HepG2 (cell line): ENCODE results near the gene ACTN4. TPM values are rescaled to one million over a fixed set of nuclear protein-coding genes. Genes with fewer than 3 reads are reported as not detected.

Experiments used
- ATAC-seq: fragments of 200-7000 bp; cut with Tn5 transposase; 3 replicates; pipeline ENCODE4 v1.9.1; 2020; ENCODE audit warnings: mild to moderate bottlenecking, moderate library complexity
- BruUV-seq: library from RNA; stranded (reverse); fragments of 400-500 nt; replicated peaks from 2 replicates; lab custom pipeline; 2021; lab: Mats Ljungman, UMichigan
- CTCF ChIA-PET: fragments of 300-600 bp; formaldehyde crosslinking; extraction: SDS; loops from one replicate; lab custom pipeline; 2021; ENCODE audit warnings: low total read pairs, inconsistent platforms, low intra/inter-chr PET ratio; lab: Yijun Ruan, JAX
- POLR2A ChIA-PET: fragments of 350-600 bp; sonication (Branson Sonifier 250); formaldehyde crosslinking; loops from one replicate; lab custom pipeline; 2020; ENCODE audit warnings: antibody characterized with exemption, inconsistent platforms; lab: Yijun Ruan, JAX
- DNase-seq: peaks from one replicate; pipeline ENCODE4 v3.0.0-alpha.2; 2015; ENCODE audit warnings: low spot score
- FAIRE-seq: peaks from 3 replicates; lab custom pipeline; 2011; peaks lifted over from hg19 to GRCh38; lab: Jason Lieb, UNC
- H2AFZ ChIP-seq: one replicate; pipeline ENCODE4 v1.6.1; 2011; ENCODE audit warnings: low read length, inconsistent platforms
- H3K27ac ChIP-seq: fragments of 300-600 bp; 3 replicates; pipeline ENCODE4 v1.8.0; 2011; ENCODE audit warnings: mixed run types, mild to moderate bottlenecking, mixed read lengths, low read length, inconsistent platforms; ENCODE audit not compliant: insufficient read depth; ENCODE audit errors: extremely low read length
- H3K27me3 ChIP-seq, 2 experiments: fragments of 200-600 bp in 1 of 2; 2 replicates in 1 of 2; 3 replicates in 1 of 2; pipeline versions ENCODE4 v1.6.0 to v1.8.0; 2011; ENCODE audit warnings: low read length in 2 of 2, mild to moderate bottlenecking in 2 of 2, moderate library complexity in 2 of 2, inconsistent platforms in 1 of 2; ENCODE audit not compliant: insufficient read depth in 2 of 2, control insufficient read depth in 1 of 2
- H3K36me3 ChIP-seq, 2 experiments: fragments of 200-600 bp in 1 of 2; replicated peaks in 1 of 2; 2 replicates in 1 of 2; 3 replicates in 1 of 2; pipeline versions ENCODE4 v1.5.1 to v1.8.0; 2011; ENCODE audit warnings: low read length in 2 of 2, inconsistent platforms in 1 of 2; ENCODE audit not compliant: insufficient read depth in 2 of 2, control insufficient read depth in 1 of 2
- H3K4me1 ChIP-seq: 2 replicates; pipeline ENCODE4 v1.5.1; 2012; ENCODE audit warnings: low read length, inconsistent platforms; ENCODE audit not compliant: insufficient read depth
- H3K4me2 ChIP-seq: 2 replicates; pipeline ENCODE4 v1.6.0; 2011; ENCODE audit warnings: low read depth, low read length, inconsistent platforms
- H3K4me3 ChIP-seq, 3 experiments: fragments of 200-600 bp in 1 of 3; sonication (generic), shearing (Covaris generic) in 1 of 3; replicated peaks in 1 of 3; 2 replicates each; pipeline ENCODE4 v1.5.1; 2011 to 2016; ENCODE audit warnings: low read length in 3 of 3, inconsistent platforms in 2 of 3, low read depth in 2 of 3, mild to moderate bottlenecking in 2 of 3, control low read depth in 1 of 3, mixed read lengths in 1 of 3; ENCODE audit not compliant: insufficient read depth in 1 of 3
- H3K79me2 ChIP-seq: one replicate; pipeline ENCODE4 v1.6.1; 2011; ENCODE audit warnings: low read length, inconsistent platforms; ENCODE audit not compliant: insufficient read depth
- H3K9ac ChIP-seq: 2 replicates; pipeline ENCODE4 v1.6.0; 2011; ENCODE audit warnings: mild to moderate bottlenecking, low read depth, low read length, inconsistent platforms; ENCODE audit not compliant: insufficient read depth
- H3K9me3 ChIP-seq: 2 replicates; pipeline ENCODE4 v1.5.1; 2012; ENCODE audit warnings: mild to moderate bottlenecking, low read length
- H4K20me1 ChIP-seq: 2 replicates; pipeline ENCODE4 v1.6.0; 2011; ENCODE audit warnings: inconsistent platforms, mild to moderate bottlenecking, low read length, moderate library complexity; ENCODE audit not compliant: insufficient read depth
- AGO2 ChIP-seq: fragments of 200-400 bp; formaldehyde crosslinking; optimal IDR thresholded peaks from 2 replicates; pipeline ENCODE3; 2017; ENCODE audit warnings: mild to moderate bottlenecking, low read depth, low read length, moderate library complexity
- CREB3 ChIP-seq: sonication (generic); formaldehyde crosslinking; IDR thresholded peaks from 2 replicates; pipeline ENCODE4 v1.5.0; 2020; ENCODE audit warnings: missing genetic modification reagents
- GPN1 ChIP-seq: sonication (generic); formaldehyde crosslinking; IDR thresholded peaks from 2 replicates; pipeline ENCODE4 v1.5.1; 2020; ENCODE audit warnings: missing genetic modification reagents, borderline replicate concordance
- HNRNPL ChIP-seq: fragments of 200-400 bp; formaldehyde crosslinking; IDR thresholded peaks from 2 replicates; pipeline ENCODE4 v1.6.1; 2017; ENCODE audit warnings: mild to moderate bottlenecking, low read depth, low read length
- MXD4 ChIP-seq: IDR thresholded peaks from 2 replicates; pipeline ENCODE4 v1.6.1; 2016; ENCODE audit warnings: mild to moderate bottlenecking, missing biosample characterization, missing genetic modification reagents
- RBM22 ChIP-seq: fragments of 200-400 bp; formaldehyde crosslinking; optimal IDR thresholded peaks from 2 replicates; pipeline ENCODE3; 2017; ENCODE audit warnings: mild to moderate bottlenecking, low read length, moderate library complexity
- ZBTB33 ChIP-seq: sonication (generic); formaldehyde crosslinking; IDR thresholded peaks from 2 replicates; pipeline ENCODE4 v1.4.0; 2020; ENCODE audit warnings: missing genetic modification reagents
- ZNF558 ChIP-seq: sonication (generic); formaldehyde crosslinking; IDR thresholded peaks from 2 replicates; pipeline ENCODE4 v1.9.0; 2022; ENCODE audit warnings: mild to moderate bottlenecking, missing genetic modification reagents, borderline replicate concordance
- ZNF605 ChIP-seq: sonication (generic); formaldehyde crosslinking; IDR thresholded peaks from 2 replicates; pipeline ENCODE4 v1.8.0; 2022; ENCODE audit warnings: mild to moderate bottlenecking, missing genetic modification reagents
- WGBS: methylation state at CpG from one replicate; pipeline ENCODE4 v1.1.6; 2017; ENCODE audit warnings: low lambda C conversion rate; 5-methylcytosine and 5-hydroxymethylcytosine counted together
- in situ Hi-C: cut with HindIII; loops from 2 replicates; pipeline ENCODE4 v1.10.0; 2017; ENCODE audit warnings: low pct_unique_long_range_greater_than_20kb; ENCODE audit not compliant: extremely low pct_ligation_motif_present
- intact Hi-C: fragments of 100-400 bp; cut with micrococcal nuclease; formaldehyde crosslinking; loops from one replicate; pipeline ENCODE4 v1.10.0; 2022; ENCODE audit not compliant: unreplicated experiment
- polyA plus RNA-seq, 8 experiments: library from polyadenylated mRNA; depleted of rRNA in 3 of 8; stranded (reverse) in 7 of 8; unstranded in 1 of 8; fragments of >200 nt; fragmentation: Illumina TruSeq in 4 of 8; extraction: Trizol in 4 of 8; gene quantifications; 2 replicates each; pipeline versions ENCODE4 v1.2.1 to v1.2.3, GENCODE V29; 2011 to 2016; ENCODE audit warnings: low read depth in 4 of 8, missing spikeins in 1 of 8, mixed read lengths in 1 of 8; ENCODE audit not compliant: insufficient read depth in 1 of 8
- total RNA-seq, 5 experiments: library from RNA; depleted of rRNA; stranded (reverse); fragments of >200 nt; fragmentation: Illumina TruSeq; extraction: Trizol; gene quantifications; 2 replicates each; pipeline ENCODE4 v1.2.3, GENCODE V29; 2016; ENCODE audit warnings: low read depth in 1 of 5

Gene ACTN4
- total and polyA plus RNA-seq, 2 of the 13 experiments (the other 11 are each of a cell fraction or from before 2014, with no cell fraction given): 171 to 192 TPM

GRCh38 chr19:38707512-38708114, 60.2 kb downstream of the ACTN4 start (continued):
- no peak for TF ChIP-seq MXD4 (CRISPR knock-in tag)
- no peak for TF ChIP-seq ZNF558 (CRISPR knock-in tag)
- peak; percentile 12; the same call in 1 of the 2 replicates for TF ChIP-seq ZNF605 (CRISPR knock-in tag)
- no peak for TF ChIP-seq GPN1
- peak; percentile 98 for TF ChIP-seq ZBTB33 (CRISPR knock-in tag)

DNA sequence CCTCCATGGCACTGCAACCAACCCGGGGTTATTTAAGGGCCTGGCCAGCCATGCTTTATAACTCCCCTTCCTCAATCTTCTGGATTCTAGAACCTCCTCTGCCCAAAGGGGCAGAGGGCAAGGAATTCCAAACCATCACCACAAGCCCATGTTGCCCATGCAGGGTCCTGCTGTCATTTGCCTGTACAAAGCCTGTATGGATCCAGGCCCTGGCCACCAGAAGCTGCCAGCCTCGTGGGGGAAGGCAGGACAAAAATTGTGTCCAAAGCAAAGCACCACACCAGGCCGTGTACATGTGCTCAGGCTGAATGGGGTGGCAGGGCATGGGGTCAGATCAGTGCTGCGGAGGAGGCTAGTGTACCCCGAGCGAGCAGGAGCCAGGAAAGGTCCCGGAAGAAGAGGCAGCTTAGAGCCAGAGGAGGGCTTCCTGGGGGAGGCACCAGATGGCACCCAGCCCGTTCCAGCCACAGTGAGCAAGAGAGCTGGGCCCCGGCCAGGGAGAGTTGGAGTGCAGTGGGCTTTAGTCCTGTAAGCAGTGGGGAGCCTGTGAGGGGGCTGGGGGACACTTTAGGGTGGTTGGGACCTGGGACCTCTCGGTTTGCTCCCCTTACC, 61.1 kb downstream of the ACTN4 start:
- ATAC-seq: no peak
- FAIRE-seq: no peak
- ChIA-PET POLR2A (interaction anchor here (4.2 kb wide), 1 partner anchor 8 kb away, joined by 15 read pairs; no protein-coding TSS in a partner anchor), CTCF (no interaction called here)
- intact Hi-C loops: no loop called here
- in situ Hi-C loops: no loop called here
- no peak overlapping the region for H3K4me2 ChIP-seq
- no peak for DNase-seq
- 92% methylated on average over 8 of the region's 10 CpGs for WGBS
- TF ChIP-seq RBM22: peak; percentile 93
- TF ChIP-seq CREB3 (CRISPR knock-in tag): no peak
- TF ChIP-seq AGO2: peak; percentile 89
- TF ChIP-seq HNRNPL: 0 out of 2 replicates have a peak, but pooled peaks have one; percentile 8
- TF ChIP-seq, all 625 proteins: peak for 3
- H3K36me3 ChIP-seq: peaks cover 71 to 98% of the 10 kb centered on the region in 2 experiments
- peaks cover 41% of the 10 kb centered on the region for H3K4me1 ChIP-seq
- peaks cover 2% of the 10 kb centered on the region for H3K79me2 ChIP-seq
- H3K4me3 ChIP-seq: no peak overlapping the region
- H3K9ac ChIP-seq: no peak overlapping the region
- H3K27ac ChIP-seq: no peak overlapping the region
- no peaks in the 10 kb centered on the region for H4K20me1 ChIP-seq
- H3K27me3 ChIP-seq: no peaks in the 10 kb centered on the region
- no peaks in the 10 kb centered on the region for H3K9me3 ChIP-seq
- no peak overlapping the region for H2AFZ ChIP-seq
- no TSS peak for BruUV-seq
